Peyer's patch (tissue), 4 donors: ENCODE measurements around the gene ANO8. TPM values are rescaled to one million over a fixed set of nuclear protein-coding genes. Genes with fewer than 3 reads are reported as not detected.
A peak's percentile ranks its signal among the peaks of the same experiment; 100 is the strongest.

ENCODE experiments used
- DNase-seq, 3 donors: peaks; one replicate each; pipeline ENCODE4 v3.0.0-alpha.2; 2017 to 2019
- H3K27ac ChIP-seq, 4 donors: fragments of 200-600 bp; sonication (generic); one replicate each; pipeline ENCODE4 v1.5.1; 2016 to 2019
- H3K27me3 ChIP-seq, 2 donors: fragments of 200-600 bp; sonication (generic); one replicate each; pipeline ENCODE4 v1.5.1; 2019
- H3K36me3 ChIP-seq, 3 donors: fragments of 200-600 bp; sonication (generic); one replicate each; pipeline ENCODE4 v1.5.1; 2016 to 2019
- H3K4me1 ChIP-seq, 4 donors: fragments of 200-600 bp; sonication (generic); one replicate each; pipeline ENCODE4 v1.5.1; 2016 to 2019
- H3K4me3 ChIP-seq, 4 donors: fragments of 200-600 bp; sonication (generic); 1 replicate in 3 of 4; 2 replicates in 1 of 4; pipeline ENCODE4 v1.5.1; 2016 to 2019; ENCODE audit warnings: mild to moderate bottlenecking in 1 of 4
- H3K9me3 ChIP-seq, 4 donors: fragments of 200-600 bp; sonication (generic); one replicate each; pipeline ENCODE4 v1.5.1; 2016 to 2019; ENCODE audit warnings: mild to moderate bottlenecking in 1 of 4
- POLR2A ChIP-seq, 2 donors: fragments of 450-650 bp; IDR thresholded peaks; one replicate each; pipeline ENCODE4 v1.5.1; 2017; ENCODE audit warnings: antibody characterized with exemption in 2 of 2, mild to moderate bottlenecking in 2 of 2, moderate library complexity in 2 of 2
- total RNA-seq, 4 donors: library from RNA; depleted of rRNA; stranded (reverse); fragments of >200 nt; gene quantifications; one replicate each; pipeline ENCODE4 v1.1.0, GENCODE V29; 2016
- TF ChIP-seq, protein P1 (sequence below), 6 experiments: fragments of 450-650 bp in 4 of 6; fragments of 200-600 bp in 2 of 6; sonication (generic) in 1 of 6; IDR thresholded peaks; one replicate each; pipeline ENCODE4 v1.5.1; 2017 to 2019; ENCODE audit warnings: antibody characterized with exemption in 6 of 6, mild to moderate bottlenecking in 3 of 6, moderate library complexity in 1 of 6

Gene ANO8
- total RNA-seq, 4 donors from 2014 or later, result 10.3 to 18.9 (median 16.0) TPM

DNA sequence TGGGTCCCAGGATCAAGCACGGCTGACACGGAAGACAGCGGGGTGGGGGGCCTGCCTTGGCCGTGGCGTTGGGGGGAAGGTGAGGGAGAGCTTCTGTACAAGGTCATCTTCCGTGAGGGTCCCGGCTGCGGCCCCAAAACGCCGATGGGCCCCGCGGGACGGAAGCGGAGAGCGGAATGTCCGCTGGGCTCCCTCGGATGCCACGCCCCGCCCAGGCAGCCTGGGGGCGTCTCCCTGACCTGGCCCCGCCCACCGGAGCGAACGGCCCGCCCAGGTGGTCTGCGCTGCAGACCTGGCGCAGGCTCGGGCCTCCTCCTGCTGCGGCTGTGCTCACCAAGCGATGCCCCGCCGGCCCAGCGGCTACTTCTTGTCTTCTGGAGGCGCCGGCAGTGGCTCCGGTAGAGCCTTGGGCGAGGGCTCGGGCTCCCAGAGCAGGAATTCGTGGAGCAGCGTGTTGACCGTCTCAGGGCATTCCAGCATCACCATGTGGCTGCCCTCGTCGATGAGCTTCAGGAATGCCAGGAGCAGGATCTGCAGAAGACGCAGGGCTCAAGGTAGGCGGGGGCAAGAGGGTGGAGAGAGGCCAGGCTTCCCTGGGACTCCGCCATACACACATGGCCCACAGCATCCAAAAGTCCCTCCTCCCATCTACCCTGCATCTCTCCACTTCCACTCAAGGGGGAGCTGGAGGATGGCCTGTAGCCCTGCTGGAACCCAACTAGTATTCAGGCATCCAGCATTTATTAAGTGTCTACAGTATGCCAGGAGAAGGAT, 42.2 kb downstream of the ANO8 start:
- peak; percentile 82 to 89 (median 84) for DNase-seq
- Histone ChIP-seq H3K27ac (peak overlapping the region; percentile 56 to 79 (median 66)), H3K9me3 (no peaks in the 10 kb centered on the region), H3K36me3 (no peaks in the 10 kb centered on the region), H3K27me3 (no peaks in the 10 kb centered on the region), H3K4me3 (peak overlapping the region; percentile 55 to 62 (median 60)), H3K4me1 (peaks cover 0 to 4% (median 2%) of the 10 kb centered on the region in 4 donors)
- no peak for TF ChIP-seq POLR2A (IDR thresholded peaks at IDR 0.05)
- TF ChIP-seq, protein P1, sequence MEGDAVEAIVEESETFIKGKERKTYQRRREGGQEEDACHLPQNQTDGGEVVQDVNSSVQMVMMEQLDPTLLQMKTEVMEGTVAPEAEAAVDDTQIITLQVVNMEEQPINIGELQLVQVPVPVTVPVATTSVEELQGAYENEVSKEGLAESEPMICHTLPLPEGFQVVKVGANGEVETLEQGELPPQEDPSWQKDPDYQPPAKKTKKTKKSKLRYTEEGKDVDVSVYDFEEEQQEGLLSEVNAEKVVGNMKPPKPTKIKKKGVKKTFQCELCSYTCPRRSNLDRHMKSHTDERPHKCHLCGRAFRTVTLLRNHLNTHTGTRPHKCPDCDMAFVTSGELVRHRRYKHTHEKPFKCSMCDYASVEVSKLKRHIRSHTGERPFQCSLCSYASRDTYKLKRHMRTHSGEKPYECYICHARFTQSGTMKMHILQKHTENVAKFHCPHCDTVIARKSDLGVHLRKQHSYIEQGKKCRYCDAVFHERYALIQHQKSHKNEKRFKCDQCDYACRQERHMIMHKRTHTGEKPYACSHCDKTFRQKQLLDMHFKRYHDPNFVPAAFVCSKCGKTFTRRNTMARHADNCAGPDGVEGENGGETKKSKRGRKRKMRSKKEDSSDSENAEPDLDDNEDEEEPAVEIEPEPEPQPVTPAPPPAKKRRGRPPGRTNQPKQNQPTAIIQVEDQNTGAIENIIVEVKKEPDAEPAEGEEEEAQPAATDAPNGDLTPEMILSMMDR (IDR thresholded peaks at IDR 0.05), result peak; percentile 51 to 86 (median 74)

- H3K9me3 ChIP-seq, result no peaks in the 10 kb centered on the region
- H3K4me1 ChIP-seq, result peaks cover 0 to 4% (median 2%) of the 10 kb centered on the region in 4 donors
- no peak overlapping the region for H3K4me3 ChIP-seq
- peak; percentile 36 to 75 (median 60) for DNase-seq
- H3K27me3 ChIP-seq, result no peaks in the 10 kb centered on the region
- no peak overlapping the region for H3K27ac ChIP-seq
- TF ChIP-seq, protein P1 (IDR thresholded peaks at IDR 0.05), result no peak
- TF ChIP-seq POLR2A (IDR thresholded peaks at IDR 0.05), result no peak
- H3K36me3 ChIP-seq, result no peaks in the 10 kb centered on the region
Measured at GRCh38 chr19:17289489-17289888, 45.2 kb downstream of the ANO8 start.

- Histone ChIP-seq H3K36me3 (no peaks in the 10 kb centered on the region), H3K9me3 (no peaks in the 10 kb centered on the region), H3K4me1 (peaks cover 6 to 13% (median 9%) of the 10 kb centered on the region in 4 donors), H3K27ac (no peak overlapping the region), H3K27me3 (peaks cover 0 to 8% of the 10 kb centered on the region in 2 donors), H3K4me3 (no peak overlapping the region)
- no peak for TF ChIP-seq POLR2A (IDR thresholded peaks at IDR 0.05)
- TF ChIP-seq, protein P1 (IDR thresholded peaks at IDR 0.05), result no peak
- DNase-seq, result no peak
Measured at GRCh38 chr19:17286752-17287151, 47.9 kb downstream of the ANO8 start.

- H3K27ac ChIP-seq, result no peak overlapping the region
- peaks cover 7 to 18% (median 12%) of the 10 kb centered on the region in 4 donors for H3K4me1 ChIP-seq
- TF ChIP-seq, protein P1 (IDR thresholded peaks at IDR 0.05), result no peak
- no peak for TF ChIP-seq POLR2A (IDR thresholded peaks at IDR 0.05)
- H3K27me3 ChIP-seq, result peaks cover 0 to 9% of the 10 kb centered on the region in 2 donors
- H3K4me3 ChIP-seq, result no peak overlapping the region
- H3K36me3 ChIP-seq, result no peaks in the 10 kb centered on the region
- no peaks in the 10 kb centered on the region for H3K9me3 ChIP-seq
- no peak for DNase-seq
Measured at GRCh38 chr19:17286263-17286662, 48.4 kb downstream of the ANO8 start.

- peaks cover 0 to 9% of the 10 kb centered on the region in 2 donors for H3K27me3 ChIP-seq
- H3K4me1 ChIP-seq, result peaks cover 7 to 19% (median 13%) of the 10 kb centered on the region in 4 donors
- H3K36me3 ChIP-seq, result no peaks in the 10 kb centered on the region
- H3K9me3 ChIP-seq, result no peaks in the 10 kb centered on the region
- no peak for DNase-seq
- TF ChIP-seq, protein P1 (IDR thresholded peaks at IDR 0.05), result no peak
- no peak for TF ChIP-seq POLR2A (IDR thresholded peaks at IDR 0.05)
- no peak overlapping the region for H3K4me3 ChIP-seq
- H3K27ac ChIP-seq, result no peak overlapping the region
Measured at GRCh38 chr19:17285415-17286135, 49.1 kb downstream of the ANO8 start.
